Right lobe of liver (tissue), 4 donors: Measurements from ENCODE around the gene FKBP15.

Source experiments
- POLR2A ChIP-seq: fragments of 450-650 bp; IDR thresholded peaks from one replicate; pipeline ENCODE4 v1.6.1; 2017; ENCODE audit warnings: antibody characterized with exemption, mild to moderate bottlenecking
- TF ChIP-seq, protein P1 (sequence below), 4 donors: fragments of 200-600 bp in 3 of 4; fragments of 450-650 bp in 1 of 4; IDR thresholded peaks; one replicate each; pipeline versions ENCODE4 v1.5.1 to v1.8.0; 2016 to 2022; ENCODE audit warnings: antibody characterized with exemption in 4 of 4, mild to moderate bottlenecking in 2 of 4
- donor health status: DM: no; HTN: no; CAD: no.
- donor health status: DM: no; HTN: no; CAD: no.
- donor health status: DM: no; HTN: yes; CAD: no.

DNA sequence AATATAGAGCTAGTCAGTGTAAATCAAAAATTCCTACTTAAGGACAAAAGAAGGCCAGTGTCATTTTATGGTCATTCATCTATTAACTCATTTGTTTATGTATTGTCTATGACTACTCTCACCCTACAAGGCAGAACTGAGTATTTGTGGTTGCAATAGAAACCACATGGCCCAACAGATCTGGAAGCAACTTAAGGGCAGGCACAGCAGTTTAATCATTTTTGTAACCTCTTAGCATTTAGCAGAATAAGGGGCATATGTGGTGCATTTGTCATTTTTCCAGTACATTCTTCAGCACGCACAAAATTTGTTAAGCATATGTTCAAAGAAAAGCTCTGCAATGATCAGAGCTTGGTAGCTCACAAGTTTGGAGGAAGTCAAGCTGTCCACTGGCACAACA is 1.1 kb downstream of the FKBP15 start:
- no peak for TF ChIP-seq POLR2A
- TF ChIP-seq, protein P1, sequence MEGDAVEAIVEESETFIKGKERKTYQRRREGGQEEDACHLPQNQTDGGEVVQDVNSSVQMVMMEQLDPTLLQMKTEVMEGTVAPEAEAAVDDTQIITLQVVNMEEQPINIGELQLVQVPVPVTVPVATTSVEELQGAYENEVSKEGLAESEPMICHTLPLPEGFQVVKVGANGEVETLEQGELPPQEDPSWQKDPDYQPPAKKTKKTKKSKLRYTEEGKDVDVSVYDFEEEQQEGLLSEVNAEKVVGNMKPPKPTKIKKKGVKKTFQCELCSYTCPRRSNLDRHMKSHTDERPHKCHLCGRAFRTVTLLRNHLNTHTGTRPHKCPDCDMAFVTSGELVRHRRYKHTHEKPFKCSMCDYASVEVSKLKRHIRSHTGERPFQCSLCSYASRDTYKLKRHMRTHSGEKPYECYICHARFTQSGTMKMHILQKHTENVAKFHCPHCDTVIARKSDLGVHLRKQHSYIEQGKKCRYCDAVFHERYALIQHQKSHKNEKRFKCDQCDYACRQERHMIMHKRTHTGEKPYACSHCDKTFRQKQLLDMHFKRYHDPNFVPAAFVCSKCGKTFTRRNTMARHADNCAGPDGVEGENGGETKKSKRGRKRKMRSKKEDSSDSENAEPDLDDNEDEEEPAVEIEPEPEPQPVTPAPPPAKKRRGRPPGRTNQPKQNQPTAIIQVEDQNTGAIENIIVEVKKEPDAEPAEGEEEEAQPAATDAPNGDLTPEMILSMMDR (IDR thresholded peaks at IDR 0.05): no peak
